GM18861 (cell line): Measurements from ENCODE around the gene TRIM28.

ENCODE experiments used
- ATAC-seq: cut with Tn5 transposase; IDR thresholded peaks from one replicate; pipeline ENCODE4 v1.9.1; 2021; ENCODE audit not compliant: unreplicated experiment

TRIM28 gene

DNA sequence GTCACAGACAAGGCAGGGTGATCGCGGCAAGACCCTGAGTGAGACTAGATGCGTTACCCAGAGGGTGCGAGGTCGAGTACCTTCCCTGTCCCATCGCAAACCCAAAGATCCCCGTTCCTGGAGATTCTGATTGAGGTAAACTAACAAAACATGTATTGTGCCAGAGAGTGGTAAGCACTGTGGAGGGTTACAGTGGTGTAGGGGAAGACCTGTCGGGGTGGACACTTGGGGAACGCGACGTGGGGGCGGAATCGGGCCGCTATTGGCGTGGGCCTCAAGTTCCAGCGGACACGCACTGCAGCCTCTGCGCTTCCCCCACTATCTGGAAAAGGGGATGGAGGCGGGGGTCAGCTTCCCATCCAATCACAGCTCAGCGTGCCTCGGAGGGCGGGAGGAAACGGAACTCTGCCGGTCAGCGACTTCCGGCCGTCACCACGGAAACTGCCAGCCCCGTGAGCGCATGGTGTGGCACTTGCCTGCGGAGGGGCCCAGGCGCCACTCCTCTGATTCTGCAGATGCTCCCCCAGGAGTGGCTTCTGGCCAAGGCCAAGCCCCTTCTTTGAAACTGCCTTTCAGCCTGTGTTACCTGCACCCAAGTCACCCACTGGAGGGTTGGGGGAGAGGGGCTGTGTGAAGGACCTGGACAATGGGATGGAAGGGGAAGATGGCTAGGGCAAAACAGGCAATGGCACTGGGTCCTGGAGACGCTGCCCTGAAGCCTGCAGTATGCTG lies 15.6 kb downstream of the TRIM28 start:
- no peak for ATAC-seq

DNA sequence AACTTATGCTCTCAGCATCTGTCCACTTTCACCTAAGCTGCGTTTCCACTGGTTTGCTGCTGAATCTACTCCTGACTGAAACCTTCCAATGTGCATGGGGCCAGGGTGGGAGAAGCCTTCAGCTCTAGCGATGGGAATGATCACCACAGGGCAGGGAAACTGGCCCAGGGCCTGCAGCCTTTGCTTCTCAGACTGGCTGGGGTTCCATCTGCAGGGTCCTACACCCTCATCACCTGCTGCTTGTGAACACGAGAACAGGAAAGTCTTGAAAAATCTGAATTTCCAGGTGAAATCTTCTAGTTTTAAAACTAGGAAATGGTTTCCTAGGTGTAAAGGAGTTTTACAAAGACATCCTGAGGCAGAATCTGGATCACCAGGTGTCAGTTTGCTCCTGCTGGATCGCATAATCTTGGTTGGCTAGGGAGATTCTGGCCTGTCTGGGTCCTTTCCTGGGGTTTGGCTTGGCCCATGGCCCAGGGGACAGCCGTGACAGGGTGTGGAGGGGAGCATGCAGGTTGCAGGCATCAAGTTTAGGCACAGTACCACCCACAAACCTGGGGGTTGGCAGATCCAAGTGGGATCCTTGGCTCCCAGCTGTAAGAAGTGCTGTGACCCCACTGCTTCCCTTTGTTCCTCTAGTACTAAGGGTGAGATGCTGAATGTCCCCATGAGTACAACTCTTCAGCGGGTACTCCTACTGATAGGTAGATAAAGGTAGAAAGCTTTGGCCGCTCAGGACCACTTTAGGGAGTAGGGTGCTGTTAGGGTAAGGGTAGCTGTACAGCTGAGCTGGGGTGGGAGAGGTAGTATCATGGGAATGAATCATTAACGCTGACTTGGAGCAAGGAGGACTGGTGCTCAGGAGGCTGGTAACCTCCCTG lies 16.4 kb downstream of the TRIM28 start:
- ATAC-seq = no peak

DNA sequence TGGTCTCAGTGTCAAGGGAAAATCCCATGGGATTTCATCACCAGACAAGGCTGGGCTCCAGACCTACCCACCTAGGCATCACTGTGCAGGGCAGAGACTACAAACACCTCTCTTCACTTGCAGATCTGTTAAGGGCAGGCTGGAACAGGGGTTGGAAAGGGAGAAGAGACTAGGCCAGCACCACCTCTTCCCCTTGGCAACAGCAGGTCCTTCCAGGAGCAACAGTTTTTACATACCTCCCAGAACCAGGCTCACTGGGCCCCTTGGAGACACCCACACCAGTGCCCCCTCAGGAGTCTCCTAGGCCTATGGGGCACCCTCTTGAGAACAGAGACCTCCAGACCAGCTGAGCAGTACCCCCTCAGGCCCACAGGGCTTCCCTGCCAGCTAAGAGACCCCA lies 17.1 kb downstream of the TRIM28 start:
- ATAC-seq = no peak

DNA sequence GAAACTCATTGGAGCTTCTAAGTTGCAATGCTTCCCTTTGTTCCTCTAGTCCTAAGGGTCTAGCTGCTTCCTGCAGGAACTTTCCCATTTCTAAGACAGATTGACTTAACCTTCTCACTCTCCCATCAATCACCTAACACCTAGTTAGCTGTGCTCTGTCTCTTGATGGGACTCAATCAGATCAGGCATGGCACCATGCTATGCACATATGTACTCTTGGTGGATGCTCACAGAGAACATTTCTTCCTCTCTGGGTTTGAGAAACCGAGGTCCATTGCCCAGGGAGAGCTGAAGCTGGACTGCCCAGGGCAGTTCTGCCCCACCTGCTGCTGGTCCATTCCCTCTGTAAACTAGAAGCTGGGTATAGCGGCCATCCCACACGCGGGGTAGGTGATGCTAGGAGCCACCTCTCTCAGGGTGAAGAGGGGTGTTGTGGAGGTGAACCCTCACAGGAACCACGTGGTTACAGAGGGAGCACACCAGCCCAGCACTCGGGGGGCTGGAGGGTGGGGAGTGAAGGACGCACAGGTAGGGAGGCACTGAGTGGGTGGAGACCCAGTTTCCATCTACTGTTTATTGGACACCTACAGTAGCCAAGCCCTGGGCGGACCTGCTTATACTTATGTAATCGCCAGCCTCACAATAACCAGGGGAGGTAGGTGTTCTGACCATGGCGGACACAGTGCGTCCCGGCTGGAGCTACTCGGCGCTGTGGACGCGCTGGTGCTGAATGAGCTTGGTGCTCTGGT lies 17.7 kb downstream of the TRIM28 start:
- ATAC-seq = no peak

DNA sequence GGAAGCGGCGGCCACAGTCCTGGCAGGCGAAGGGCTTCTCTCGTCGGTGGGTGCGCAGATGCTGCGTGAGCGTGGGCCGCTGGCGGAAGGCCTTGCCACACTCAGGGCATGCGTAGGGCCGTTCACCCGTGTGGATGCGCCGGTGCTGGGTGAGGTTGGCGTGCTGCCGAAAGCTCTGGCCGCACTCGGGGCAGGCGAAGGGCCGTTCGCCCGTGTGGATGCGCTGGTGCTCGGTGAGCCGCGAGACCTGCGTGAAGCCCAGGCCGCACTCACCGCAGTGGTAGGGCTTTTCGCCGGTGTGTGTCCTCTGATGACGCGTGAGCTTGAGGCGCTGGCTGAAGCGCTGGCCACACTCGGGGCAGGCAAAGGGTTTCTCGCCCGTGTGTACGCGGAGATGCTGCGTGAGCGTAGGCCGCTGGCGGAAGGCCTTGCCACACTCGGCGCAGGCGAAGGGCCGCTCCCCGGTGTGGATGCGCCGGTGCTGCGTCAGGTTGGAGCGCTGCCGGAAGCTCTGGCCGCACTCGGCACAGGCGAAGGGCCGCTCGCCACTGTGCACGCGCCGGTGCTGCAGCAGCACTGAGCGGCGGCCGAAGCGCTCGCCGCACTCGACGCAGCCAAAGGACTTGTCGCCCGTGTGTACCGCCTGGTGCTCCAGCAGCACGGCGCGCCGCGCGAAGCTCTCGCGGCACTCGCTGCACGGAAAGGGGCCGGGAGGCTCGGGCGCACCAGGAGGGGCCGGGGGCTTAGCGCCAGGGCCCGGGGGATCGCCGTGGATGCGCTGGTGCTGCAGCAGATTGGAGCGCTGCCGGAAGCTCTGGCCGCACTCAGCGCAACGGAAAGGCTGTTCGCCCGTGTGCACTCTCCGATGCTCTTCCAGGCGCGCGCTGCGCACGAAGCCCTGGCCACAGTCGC lies 18.5 kb downstream of the TRIM28 start:
- ATAC-seq = no peak

DNA sequence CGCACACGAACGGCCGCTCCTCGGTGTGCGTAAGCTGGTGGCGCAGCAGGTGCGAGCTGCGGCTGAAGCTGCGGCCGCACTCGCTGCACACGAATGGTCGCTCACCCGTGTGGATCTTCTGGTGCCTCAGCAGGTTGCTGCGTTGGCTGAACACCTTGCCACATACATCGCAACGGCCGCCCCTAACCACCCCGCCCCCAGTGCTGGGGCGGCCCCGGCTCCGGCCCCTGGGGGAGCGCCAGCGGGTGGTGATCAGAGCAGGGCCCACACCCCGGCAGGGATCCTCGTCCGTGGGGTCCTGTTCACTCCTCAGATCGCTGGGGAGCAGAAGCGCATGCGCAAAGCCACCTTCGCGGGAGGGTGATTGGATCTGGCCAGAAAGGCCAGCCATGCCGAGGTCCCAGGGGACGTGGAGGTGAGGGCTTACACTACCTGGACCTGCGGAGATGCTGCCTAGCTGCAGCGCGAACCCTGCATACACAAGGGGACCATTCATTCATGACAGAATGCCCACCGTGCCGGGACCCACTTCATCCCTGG lies 19.2 kb downstream of the TRIM28 start:
- ATAC-seq = no peak

DNA sequence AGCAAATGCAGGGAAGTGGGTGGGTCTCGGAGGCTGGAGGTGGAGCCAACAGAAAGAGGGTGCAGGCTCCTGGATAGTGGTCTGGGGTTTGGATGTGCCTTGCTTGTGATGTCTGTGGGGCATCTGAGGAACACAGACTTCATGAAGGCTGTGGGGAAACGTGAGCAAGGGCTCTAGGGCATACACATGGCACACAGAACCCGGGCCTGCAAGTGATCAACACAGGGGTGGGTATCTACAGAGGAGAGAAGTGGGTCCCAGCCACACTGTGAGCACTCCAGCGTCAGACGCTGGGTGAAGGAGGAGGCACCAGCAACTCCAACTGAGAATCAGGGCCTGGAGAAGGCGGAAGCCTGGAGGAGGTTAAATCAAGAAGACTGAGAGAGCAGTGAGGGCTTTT lies 20.0 kb downstream of the TRIM28 start:
- no peak for ATAC-seq

DNA sequence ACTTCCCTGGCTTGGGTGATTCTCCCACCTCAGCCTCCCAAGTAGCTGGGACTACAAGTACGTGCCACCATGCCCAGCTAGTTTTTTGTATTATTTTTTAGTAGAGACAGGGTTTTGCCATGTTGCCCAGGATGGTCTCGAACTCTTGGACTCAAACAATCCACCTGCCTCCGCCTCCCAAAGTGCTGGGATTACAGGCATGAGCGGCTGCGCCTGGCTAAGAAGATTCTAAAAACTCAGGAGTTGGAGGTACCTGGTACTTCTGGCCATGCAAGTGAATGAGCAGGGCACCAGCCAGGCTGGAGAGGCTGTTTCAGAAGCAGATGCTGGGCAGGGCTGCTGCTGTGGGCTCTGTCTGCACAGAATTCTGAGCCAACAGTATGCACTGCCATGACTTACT lies 23.1 kb downstream of the TRIM28 start:
- no peak for ATAC-seq

DNA sequence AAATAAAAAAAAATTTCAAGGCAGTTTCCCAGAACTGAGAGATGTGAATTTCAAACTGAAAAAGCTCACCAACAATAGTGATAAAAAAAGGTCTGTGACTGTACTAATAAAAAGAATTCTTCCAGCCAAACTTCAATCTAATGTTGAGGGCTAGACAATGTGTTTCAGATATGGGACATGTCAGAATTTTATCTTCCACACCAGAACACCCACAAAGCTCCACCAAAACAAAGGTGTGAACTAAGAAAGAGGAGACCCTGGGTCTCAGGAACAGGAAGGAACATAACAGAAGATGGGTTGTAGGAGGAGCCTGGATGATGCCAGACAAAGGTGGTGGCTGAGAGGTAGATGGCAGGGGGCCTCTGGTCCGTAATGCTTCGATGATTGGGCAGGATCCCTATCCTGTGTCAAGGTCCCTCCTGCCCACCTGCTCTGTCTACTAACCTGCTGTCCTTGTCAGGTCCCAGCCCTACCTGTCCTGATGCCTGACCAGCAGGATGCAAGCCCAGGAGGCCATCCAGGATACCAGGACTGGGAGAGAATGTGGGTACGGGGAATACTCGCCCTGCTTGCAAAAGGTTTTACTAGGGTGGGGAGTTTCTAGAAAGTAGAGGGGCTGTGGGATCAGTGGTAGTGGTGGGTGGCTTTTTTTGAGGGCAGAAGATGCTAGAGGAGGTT lies 24.7 kb downstream of the TRIM28 start:
- no peak for ATAC-seq

DNA sequence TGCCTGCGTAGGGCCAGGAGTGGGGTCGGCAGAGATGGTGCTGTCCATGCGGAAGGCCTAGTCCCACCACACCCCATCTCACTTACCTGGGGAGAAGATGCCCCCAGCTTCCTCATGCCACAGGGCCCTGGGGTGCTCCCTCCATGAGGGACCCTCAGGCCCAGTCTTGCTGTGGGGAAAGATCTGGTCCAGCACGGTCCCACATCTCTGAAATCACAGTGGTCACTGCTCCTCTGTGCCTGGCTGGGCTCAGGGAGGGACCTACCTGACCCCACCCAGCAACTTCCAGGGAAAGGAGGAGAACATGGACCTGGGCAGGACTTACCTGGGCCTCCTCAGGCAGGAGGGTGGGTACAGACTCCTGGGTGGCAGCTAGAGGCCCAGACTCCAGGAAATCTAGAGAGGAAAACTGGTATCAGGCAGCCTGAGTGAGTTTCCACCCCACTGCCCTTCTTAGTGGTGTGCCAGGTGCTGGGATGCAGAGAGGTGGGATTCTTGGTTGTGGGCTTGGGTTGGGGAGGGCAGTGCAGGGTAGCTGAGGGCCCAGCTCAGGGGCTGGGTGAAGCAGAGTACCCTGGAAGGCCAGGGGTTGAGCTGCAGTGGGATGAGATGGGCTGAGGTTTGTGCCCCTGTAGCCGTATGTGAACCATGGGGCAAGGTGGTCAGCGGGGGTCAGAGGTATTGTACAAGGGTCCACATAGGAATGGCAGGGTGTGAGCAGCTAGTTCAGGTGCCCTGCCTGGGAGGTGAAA lies 25.5 kb downstream of the TRIM28 start:
- ATAC-seq = no peak

DNA sequence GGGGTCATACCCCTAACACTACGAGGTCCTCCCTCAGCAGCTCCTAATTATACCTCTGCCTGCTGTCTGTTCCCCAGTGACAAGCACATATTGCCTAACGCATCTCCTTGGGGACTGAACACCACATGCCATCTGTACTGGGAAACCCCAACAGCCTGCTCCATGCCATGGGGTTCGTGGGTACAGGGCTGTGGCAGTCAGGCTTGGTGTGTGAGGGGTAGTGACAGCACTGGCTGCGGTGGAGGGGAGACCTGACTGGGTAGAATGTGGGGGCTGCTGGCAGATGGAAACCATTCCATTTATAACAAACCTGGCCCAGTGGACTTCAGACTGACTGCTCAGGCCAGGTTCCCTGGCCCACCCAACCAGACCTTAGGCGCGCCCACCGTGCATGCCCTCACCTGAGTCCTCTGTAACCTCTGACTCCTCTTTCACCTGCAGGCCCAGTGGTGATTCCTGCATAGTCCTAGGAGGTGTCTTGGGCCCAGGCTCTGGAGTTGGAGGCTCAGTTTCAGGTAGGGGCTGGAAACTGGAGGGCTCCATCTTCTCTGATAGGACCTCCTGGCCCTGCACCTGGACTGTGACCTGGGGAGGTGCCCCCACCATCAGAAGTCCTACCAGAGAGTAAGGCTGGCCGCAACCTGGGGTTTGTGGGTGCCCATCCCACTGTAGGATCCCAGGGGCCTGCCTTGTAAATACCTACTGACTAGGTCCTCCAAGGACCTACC lies 26.2 kb downstream of the TRIM28 start:
- ATAC-seq = no peak

DNA sequence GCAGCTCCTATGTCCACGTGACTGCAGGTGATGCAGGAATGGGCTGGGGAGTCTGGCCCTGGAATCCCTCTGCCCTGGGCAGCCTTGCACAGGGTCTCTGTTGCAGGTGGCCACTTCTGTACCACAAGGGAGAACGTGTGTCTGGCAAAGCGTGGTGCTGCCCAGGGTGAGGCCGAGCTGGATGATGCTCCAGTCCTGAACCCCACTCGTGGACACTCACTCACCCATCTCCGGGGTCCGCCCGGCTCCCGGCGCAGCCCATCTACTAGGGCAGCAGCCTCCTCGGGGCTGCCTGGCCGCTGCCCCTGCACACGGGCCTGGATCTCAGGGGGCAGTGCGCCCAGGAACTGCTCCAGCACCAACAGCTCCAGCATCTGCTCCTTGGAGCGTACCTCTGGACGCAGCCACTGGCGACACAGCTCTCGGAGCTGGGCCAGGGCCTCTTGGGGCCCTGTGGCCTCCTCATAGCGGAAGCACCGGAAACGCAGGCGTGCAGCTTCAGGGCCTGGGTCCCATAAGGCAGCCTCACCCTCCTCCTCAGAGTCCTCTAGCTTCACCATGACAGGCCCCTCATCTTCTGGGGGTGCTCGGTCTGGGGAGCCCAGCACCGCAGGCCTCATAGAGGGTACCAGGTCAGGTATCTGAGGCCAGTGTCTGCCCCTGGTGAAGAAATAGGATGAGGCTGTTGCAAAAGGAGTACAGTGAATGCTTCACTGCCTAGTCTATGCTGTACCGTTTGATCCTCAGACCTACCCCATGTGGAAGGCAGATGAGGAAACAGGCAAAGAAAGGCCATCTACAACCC lies 27.1 kb downstream of the TRIM28 start:
- ATAC-seq = no peak

DNA sequence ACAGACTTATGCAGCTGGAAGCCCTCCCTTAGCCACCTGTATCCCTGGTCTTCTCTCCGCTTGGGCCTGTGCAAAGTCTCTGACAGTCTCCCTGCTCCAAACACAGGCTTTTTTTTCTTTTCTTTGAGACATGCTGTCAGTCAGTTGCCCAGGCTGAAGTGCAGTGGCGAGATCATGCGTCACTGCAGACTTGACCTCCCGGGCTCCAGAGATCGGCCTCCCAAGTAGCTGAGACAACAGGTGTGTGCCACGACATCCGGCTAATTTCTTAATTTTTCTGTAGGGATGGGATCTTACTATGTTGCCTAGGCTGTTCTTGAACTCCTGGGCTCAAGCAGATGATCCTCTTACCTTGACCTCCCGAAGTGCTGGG lies 27.7 kb downstream of the TRIM28 start:
- ATAC-seq = no peak

DNA sequence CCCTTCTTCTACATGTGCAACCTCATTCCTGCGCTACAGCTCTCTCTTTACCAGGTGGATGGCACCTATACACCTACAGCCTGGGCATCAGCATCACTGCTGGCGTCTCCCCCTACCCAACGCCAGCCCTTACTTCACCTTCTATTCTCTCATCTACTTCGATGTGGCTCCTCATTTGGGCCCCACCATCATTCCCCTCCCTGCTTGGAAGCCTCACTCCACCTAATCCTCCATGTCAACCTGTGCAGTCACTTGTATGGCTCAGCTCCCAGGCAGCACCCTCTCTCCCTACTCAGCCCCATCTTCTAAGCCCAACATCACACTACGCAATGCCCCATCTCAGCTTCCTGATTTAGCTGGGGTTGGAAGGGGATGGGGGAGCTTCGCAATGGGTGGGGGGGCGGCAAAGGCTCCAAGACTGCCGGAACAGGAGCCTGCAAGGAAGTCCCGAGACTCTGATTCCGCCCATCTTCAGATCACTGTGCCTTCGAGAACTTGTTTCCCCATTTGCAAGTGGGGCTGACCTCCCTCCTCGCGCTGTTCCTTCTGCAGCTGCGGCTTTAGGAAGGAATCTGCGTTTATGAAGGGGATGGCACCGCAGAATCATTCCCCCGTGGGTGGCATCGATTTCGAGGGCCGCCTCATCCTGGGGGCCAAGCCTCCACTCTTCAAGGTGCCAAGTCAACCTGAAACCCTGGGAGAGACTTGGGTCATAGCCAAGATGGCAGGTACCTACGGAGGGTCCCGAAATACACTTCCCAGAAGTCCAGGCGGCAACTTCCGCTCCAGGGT lies 28.4 kb downstream of the TRIM28 start:
- ATAC-seq = no peak

DNA sequence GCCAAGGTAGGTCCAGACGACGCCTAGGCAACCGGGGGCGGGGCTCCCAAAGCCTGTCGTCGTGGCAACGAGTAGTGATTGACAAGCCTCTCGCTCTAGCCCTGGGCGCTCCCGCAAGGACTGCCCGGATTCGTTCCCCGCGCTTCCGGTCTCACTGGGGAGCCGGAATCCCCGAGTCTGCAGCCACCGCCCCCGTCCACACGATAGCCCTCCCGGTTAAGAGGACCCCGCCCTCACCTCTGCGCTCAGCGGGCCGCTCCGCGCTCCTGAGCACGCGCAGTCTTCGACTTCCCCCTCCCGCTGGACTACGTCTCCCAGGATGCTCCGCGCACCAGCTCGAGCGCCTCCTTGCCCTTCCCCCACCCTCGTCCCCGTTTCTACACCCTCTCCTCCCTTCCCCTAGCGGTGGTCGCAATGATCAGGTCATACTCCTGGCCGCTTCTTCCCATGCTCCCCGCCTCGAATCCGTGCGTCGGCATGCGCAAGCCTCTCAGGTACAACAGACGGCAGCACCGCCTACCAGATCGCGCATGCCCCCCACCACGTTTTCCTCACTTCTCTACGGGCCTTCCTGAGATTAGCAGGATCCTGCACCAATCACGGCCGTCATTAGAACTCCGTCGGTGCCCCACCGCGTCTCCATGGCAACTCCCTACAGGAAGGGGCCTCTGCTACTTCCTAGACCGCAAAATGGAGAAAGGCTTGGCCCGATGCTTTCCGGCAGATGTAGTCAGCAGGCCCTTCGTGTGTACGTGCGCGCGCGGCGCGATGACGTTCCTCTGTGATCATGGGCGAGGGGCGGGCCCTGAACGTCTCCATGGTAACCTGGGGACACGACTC lies 29.2 kb downstream of the TRIM28 start, which contains the start of gene MZF1:
TSS of gene MZF1 (minus strand) at position 518 of the 840 bp plus-strand sequence. CDS start 1,946 bp downstream, outside the sequence.
- peak; percentile 42 for ATAC-seq

DNA sequence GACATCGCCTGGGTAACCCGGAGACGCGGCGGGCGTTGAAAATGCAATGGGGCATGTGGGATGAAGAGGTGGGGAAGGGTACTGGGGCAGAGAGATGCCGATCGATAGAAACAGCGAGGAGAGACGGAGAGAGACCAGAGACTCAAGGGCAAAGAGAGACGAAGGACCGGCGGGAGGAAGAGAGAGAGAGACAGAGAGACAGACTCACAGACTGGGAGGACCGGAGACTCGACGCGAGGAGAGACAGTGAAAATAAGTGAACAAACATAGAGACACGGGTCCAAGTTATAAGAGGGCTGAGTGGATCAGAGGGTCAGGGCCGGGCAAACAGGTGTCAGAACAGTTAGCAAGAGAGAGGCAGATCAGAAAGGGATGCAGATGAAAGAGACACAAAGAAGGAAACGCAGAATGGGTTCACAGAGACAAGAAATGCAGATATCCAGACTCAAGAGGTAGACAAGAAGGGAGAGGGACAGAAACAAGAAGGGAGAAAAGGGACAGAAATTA lies 29.8 kb downstream of the TRIM28 start:
- no peak for ATAC-seq
